ENCODE results near the gene PDIA2.

DNA sequence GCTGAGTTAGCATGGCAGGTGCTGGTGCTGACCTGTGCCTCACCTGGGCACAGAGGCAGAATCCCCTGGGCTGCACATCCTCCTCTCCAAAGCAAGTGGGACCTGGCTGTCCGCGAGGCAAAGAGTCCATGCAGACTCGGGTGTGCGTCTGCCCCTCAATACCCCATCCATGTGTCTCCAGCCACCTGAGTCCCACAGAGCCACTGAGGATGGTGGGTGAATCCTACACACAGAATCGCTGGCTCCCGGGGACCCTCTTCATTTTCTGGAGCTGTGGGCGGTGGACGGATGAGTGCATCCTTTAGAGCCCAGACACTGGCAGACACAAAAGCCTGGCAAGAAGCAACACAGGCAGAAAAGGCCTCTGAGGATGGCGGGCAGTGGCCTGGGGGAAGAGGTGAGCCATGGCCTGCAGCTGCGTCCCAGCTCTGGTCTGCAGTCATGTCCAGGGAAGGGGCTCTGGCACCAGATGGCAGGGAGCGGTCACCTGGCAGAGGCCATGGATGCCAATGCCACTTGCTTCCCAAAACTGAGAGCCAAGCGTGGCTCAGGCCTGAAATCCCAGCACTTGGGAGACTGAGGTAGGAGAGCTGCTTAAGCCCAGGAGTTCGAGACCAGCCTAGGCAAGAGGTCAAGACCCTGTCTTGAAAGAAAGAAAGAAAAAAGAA lies 39.6 kb downstream of the PDIA2 start:
- TF ChIP-seq TSHZ2 (CRISPR knock-in tag; IDR thresholded peaks at IDR 0.05) = no peak
- TF ChIP-seq, protein P1, sequence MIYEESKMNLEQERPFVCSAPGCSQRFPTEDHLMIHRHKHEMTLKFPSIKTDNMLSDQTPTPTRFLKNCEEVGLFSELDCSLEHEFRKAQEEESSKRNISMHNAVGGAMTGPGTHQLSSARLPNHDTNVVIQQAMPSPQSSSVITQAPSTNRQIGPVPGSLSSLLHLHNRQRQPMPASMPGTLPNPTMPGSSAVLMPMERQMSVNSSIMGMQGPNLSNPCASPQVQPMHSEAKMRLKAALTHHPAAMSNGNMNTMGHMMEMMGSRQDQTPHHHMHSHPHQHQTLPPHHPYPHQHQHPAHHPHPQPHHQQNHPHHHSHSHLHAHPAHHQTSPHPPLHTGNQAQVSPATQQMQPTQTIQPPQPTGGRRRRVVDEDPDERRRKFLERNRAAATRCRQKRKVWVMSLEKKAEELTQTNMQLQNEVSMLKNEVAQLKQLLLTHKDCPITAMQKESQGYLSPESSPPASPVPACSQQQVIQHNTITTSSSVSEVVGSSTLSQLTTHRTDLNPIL (CRISPR knock-in tag; IDR thresholded peaks at IDR 0.05; ENCODE audit: low read depth) = no peak
- TF ChIP-seq, protein P2, sequence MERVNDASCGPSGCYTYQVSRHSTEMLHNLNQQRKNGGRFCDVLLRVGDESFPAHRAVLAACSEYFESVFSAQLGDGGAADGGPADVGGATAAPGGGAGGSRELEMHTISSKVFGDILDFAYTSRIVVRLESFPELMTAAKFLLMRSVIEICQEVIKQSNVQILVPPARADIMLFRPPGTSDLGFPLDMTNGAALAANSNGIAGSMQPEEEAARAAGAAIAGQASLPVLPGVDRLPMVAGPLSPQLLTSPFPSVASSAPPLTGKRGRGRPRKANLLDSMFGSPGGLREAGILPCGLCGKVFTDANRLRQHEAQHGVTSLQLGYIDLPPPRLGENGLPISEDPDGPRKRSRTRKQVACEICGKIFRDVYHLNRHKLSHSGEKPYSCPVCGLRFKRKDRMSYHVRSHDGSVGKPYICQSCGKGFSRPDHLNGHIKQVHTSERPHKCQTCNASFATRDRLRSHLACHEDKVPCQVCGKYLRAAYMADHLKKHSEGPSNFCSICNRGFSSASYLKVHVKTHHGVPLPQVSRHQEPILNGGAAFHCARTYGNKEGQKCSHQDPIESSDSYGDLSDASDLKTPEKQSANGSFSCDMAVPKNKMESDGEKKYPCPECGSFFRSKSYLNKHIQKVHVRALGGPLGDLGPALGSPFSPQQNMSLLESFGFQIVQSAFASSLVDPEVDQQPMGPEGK (CRISPR knock-in tag; IDR thresholded peaks at IDR 0.05; ENCODE audit: borderline replicate concordance) = no peak
- no peak for TF ChIP-seq POU6F1 (CRISPR knock-in tag; IDR thresholded peaks at IDR 0.05; ENCODE audit: borderline replicate concordance, low read depth)
- no peak for TF ChIP-seq TOX (CRISPR knock-in tag; IDR thresholded peaks at IDR 0.05; ENCODE audit: borderline replicate concordance)
- no peak for TF ChIP-seq ARNTL (CRISPR knock-in tag; IDR thresholded peaks at IDR 0.05; ENCODE audit: borderline replicate concordance, low read depth)
- TF ChIP-seq ZFP3 (CRISPR knock-in tag; IDR thresholded peaks at IDR 0.05) = no peak
- TF ChIP-seq ISL1 (CRISPR knock-in tag; IDR thresholded peaks at IDR 0.05) = no peak
- TF ChIP-seq CSDC2 (CRISPR knock-in tag; IDR thresholded peaks at IDR 0.05) = no peak
- no peak for TF ChIP-seq SNAI2 (CRISPR knock-in tag; IDR thresholded peaks at IDR 0.05)
- no peak for TF ChIP-seq TCF4 (CRISPR knock-in tag; IDR thresholded peaks at IDR 0.05; ENCODE audit: borderline replicate concordance)
- TF ChIP-seq GLIS3 (CRISPR knock-in tag; IDR thresholded peaks at IDR 0.05) = no peak
- no peak for TF ChIP-seq PPARA (CRISPR knock-in tag; IDR thresholded peaks at IDR 0.05; ENCODE audit: borderline replicate concordance)

Measured in SK-N-SH treated with all-trans-retinoic acid at 6 μM for 48 hours (cell line).